ENCODE data around the gene SLC6A7.

DNA sequence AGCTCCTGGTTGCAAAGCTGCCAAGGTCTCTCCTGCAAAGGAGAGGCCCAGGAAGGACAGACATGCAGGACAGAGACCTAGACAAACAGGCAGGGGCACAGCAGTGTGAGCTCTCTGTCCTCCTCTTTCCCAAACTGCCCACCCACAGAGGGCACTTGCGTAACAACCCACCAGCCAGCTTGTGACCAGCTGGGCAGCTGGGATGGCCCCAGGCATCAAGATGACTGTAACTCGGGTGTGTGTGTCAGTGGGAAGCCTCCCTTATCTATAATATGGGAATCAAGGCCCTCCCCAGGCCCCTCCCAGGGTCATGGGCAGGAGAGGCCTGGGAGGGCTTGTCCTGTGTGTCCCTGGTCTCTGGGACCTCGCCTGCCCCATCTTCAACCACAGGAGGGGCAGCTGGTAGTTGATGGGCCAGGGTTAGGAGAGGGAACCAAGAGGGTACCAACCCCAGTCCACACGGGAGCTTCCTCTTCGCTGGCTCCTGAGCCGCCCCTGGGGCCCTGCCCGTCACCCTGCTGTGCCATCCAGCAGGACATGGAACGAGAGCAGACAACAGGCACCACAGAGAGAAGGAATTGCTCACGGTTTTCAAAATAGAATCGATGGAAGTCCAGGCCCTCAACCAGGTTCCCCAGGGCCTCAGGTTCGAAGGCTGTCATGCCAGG lies 37.9 kb downstream of the SLC6A7 start:
- no peak for TF ChIP-seq RAD21 (IDR thresholded peaks at IDR 0.05; ENCODE audit: low read depth)
- TF ChIP-seq, protein P1, sequence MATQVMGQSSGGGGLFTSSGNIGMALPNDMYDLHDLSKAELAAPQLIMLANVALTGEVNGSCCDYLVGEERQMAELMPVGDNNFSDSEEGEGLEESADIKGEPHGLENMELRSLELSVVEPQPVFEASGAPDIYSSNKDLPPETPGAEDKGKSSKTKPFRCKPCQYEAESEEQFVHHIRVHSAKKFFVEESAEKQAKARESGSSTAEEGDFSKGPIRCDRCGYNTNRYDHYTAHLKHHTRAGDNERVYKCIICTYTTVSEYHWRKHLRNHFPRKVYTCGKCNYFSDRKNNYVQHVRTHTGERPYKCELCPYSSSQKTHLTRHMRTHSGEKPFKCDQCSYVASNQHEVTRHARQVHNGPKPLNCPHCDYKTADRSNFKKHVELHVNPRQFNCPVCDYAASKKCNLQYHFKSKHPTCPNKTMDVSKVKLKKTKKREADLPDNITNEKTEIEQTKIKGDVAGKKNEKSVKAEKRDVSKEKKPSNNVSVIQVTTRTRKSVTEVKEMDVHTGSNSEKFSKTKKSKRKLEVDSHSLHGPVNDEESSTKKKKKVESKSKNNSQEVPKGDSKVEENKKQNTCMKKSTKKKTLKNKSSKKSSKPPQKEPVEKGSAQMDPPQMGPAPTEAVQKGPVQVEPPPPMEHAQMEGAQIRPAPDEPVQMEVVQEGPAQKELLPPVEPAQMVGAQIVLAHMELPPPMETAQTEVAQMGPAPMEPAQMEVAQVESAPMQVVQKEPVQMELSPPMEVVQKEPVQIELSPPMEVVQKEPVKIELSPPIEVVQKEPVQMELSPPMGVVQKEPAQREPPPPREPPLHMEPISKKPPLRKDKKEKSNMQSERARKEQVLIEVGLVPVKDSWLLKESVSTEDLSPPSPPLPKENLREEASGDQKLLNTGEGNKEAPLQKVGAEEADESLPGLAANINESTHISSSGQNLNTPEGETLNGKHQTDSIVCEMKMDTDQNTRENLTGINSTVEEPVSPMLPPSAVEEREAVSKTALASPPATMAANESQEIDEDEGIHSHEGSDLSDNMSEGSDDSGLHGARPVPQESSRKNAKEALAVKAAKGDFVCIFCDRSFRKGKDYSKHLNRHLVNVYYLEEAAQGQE (IDR thresholded peaks at IDR 0.05; ENCODE audit: low read depth) = no peak
- peak; percentile 40; the same call in 1 of the 2 replicates for TF ChIP-seq CEBPB (IDR thresholded peaks at IDR 0.05)
- TF ChIP-seq CREB1 (IDR thresholded peaks at IDR 0.05; ENCODE audit: low read depth) = no peak
- TF ChIP-seq TCF12 (IDR thresholded peaks at IDR 0.05; ENCODE audit: low read depth) = no peak
- no peak for TF ChIP-seq YY1 (IDR thresholded peaks at IDR 0.05; ENCODE audit: low read depth)
- TF ChIP-seq EP300 (IDR thresholded peaks at IDR 0.05; ENCODE audit: borderline replicate concordance) = no peak
- TF ChIP-seq TAF1 (IDR thresholded peaks at IDR 0.05; ENCODE audit: low read depth) = no peak

Measured in Ishikawa (cell line).